Endodermal cell (in vitro differentiated cells): Measurements from ENCODE around the gene CDCP2. TPM values are rescaled to one million over a fixed set of nuclear protein-coding genes. Genes with fewer than 3 reads are reported as not detected.

Experiments used
- DNase-seq: peaks from one replicate; pipeline ENCODE4 v3.0.0-alpha.2; 2017
- H3K27ac ChIP-seq: 2 replicates; pipeline ENCODE4 v1.5.1; 2013; ENCODE audit warnings: mild to moderate bottlenecking, low read depth, low read length, moderate library complexity
- H3K27me3 ChIP-seq: 2 replicates; pipeline ENCODE4 v1.6.1; 2013; ENCODE audit warnings: mild to moderate bottlenecking, low read length, moderate library complexity; ENCODE audit not compliant: insufficient read depth, control insufficient read depth, poor library complexity, severe bottlenecking
- H3K36me3 ChIP-seq: 2 replicates; pipeline ENCODE4 v1.7.0; 2013; ENCODE audit warnings: mild to moderate bottlenecking, low read length, moderate library complexity; ENCODE audit not compliant: control insufficient read depth, insufficient read depth
- H3K4me1 ChIP-seq: one replicate; pipeline ENCODE4 v1.7.0; 2013; ENCODE audit warnings: low read length; ENCODE audit not compliant: control insufficient read depth, insufficient read depth
- H3K4me3 ChIP-seq: 2 replicates; pipeline ENCODE4 v1.5.1; 2013; ENCODE audit warnings: mild to moderate bottlenecking, low read length, moderate library complexity
- H3K9ac ChIP-seq: 2 replicates; pipeline ENCODE4 v1.6.1; 2013; ENCODE audit warnings: mild to moderate bottlenecking, low read length, moderate library complexity; ENCODE audit not compliant: poor library complexity, severe bottlenecking; ENCODE audit errors: extremely low read depth
- H3K9me3 ChIP-seq: 2 replicates; pipeline ENCODE4 v1.6.1; 2013; ENCODE audit warnings: mild to moderate bottlenecking, low read length, moderate library complexity; ENCODE audit not compliant: control insufficient read depth
- H3K27ac Mint-ChIP-seq: 2 replicates; pipeline ENCODE4 v1.8.0; 2020; ENCODE audit warnings: mixed read lengths
- H3K27me3 Mint-ChIP-seq: 2 replicates; pipeline ENCODE4 v1.8.0; 2021; ENCODE audit warnings: mild to moderate bottlenecking, mixed read lengths; ENCODE audit not compliant: insufficient read depth
- H3K36me3 Mint-ChIP-seq: 2 replicates; pipeline ENCODE4 v1.8.0; 2020; ENCODE audit warnings: low read depth, mixed read lengths
- H3K4me1 Mint-ChIP-seq: 2 replicates; pipeline ENCODE4 v1.8.0; 2020; ENCODE audit warnings: mixed read lengths
- H3K4me3 Mint-ChIP-seq: 2 replicates; pipeline ENCODE4 v1.8.0; 2020; ENCODE audit warnings: mild to moderate bottlenecking, moderate library complexity, mixed read lengths
- H3K9me3 Mint-ChIP-seq: 2 replicates; pipeline ENCODE4 v1.8.0; 2020; ENCODE audit warnings: mild to moderate bottlenecking, mixed read lengths
- CTCF ChIP-seq: fragments of 200-600 bp; sonication (generic); conservative IDR thresholded peaks from 2 replicates; pipeline ENCODE4 v1.5.0; 2021; ENCODE audit warnings: antibody characterized with exemption, mild to moderate bottlenecking
- WGBS, 2 experiments: methylation state at CpG; one replicate each; pipeline versions ENCODE4 v1.1.5 to v1.1.7; 2013; ENCODE audit warnings: missing lambda C conversion rate in 2 of 2, mixed read lengths in 1 of 2; ENCODE audit not compliant: insufficient coverage in 1 of 2, insufficient read length in 1 of 2; 5-methylcytosine and 5-hydroxymethylcytosine counted together
- total RNA-seq, 2 donors: library from RNA; stranded (reverse); fragmentation: NEBNext Ultra II Directional in 1 of 2; extraction: Animal tissue kit (Norgen Biotek cat#: 25700) in 1 of 2; gene quantifications; 2 replicates in 1 of 2; 3 replicates in 1 of 2; pipeline ENCODE4 v1.2.1, GENCODE V29; 2021

The CDCP2 gene
- total RNA-seq, 2 donors from 2014 or later = not detected

DNA sequence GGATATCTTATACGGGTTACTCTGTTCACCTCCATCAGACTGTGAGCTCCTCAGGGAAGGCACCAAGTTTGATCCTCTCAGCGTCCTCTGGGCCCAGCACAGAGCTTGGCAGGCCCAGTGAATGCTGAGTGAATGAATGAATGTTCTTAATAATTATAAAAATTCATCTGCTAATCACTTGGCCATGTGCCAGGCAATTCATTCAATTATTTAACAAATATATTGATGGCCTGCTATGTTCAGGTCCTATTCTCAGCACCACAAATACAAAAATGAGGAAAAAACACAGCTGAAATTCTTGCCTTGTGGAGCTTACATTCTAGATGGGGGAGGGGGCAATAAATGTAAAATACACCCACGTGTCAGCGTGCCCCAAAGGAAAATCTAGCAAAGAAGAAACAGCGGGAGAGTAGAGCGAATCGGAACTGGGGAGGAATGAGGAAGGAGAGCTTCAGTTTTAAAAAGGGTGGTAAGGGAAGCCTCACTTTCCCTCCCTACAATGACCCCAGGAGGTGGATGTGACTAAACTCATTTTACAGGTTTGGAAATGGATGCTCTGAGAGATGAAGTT lies 15.8 kb downstream of the CDCP2 start:
- H3K27ac Mint-ChIP-seq = peak overlapping the region; percentile 44
- 74 to 80% methylated on average over 6 to 7 of the region's 7 CpGs for WGBS, 2 experiments
- H3K4me1 ChIP-seq = peaks cover 13% of the 10 kb centered on the region
- H3K27me3 ChIP-seq = no peaks in the 10 kb centered on the region
- no peak for TF ChIP-seq CTCF
- no peak overlapping the region for H3K9ac ChIP-seq
- H3K4me1 Mint-ChIP-seq = peaks cover 24% of the 10 kb centered on the region
- no peaks in the 10 kb centered on the region for H3K9me3 Mint-ChIP-seq
- H3K27me3 Mint-ChIP-seq = peaks cover 3% of the 10 kb centered on the region
- no peak overlapping the region for H3K4me3 Mint-ChIP-seq
- H3K36me3 ChIP-seq = no peaks in the 10 kb centered on the region
- H3K4me3 ChIP-seq = no peak overlapping the region
- no peak for DNase-seq
- H3K9me3 ChIP-seq = no peaks in the 10 kb centered on the region
- no peaks in the 10 kb centered on the region for H3K36me3 Mint-ChIP-seq
- peak overlapping the region; percentile 97 for H3K27ac ChIP-seq

- WGBS, 2 experiments = 87 to 88% methylated on average over 7 to 17 of the region's 17 CpGs
- H3K4me1 Mint-ChIP-seq = peaks cover 24% of the 10 kb centered on the region
Measured at GRCh38 chr1:54136269-54136896, 16.4 kb downstream of the CDCP2 start.

DNA sequence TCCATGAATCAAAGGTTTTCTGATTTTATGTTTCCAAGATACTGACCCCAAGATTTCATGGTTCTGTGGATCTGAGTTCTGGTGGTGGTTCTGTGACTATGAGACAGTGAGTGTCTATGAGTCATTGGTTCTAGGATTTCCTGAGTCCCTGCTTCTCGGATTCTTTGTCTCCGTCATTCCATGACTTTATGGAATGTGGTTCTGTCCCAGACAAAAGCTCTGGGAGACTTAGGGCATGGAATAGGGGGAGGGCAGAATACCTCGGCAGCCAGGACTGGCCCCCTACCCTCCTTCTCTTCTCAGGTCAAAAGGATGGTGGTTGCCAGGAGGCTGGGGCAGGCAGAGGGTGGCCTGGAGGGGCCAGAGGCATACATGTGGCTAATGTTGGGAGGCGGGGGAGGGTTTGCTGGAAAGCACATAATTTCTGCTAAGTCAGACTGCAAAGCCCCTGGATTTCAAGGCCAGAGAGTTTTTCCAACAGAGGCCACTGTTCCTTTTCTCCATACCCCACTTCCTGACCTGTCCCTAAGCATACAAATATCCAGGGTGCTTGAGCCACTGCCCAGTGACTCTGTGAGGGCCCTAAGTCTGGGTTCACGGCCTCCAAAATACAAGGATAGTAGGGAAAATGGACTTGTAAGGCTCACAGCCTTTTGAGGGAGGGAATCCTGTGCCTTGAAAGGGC lies 17.2 kb downstream of the CDCP2 start:
- H3K27ac ChIP-seq = peak overlapping the region; percentile 97
- peaks cover 13% of the 10 kb centered on the region for H3K4me1 ChIP-seq
- H3K9me3 ChIP-seq = no peaks in the 10 kb centered on the region
- H3K36me3 ChIP-seq = no peaks in the 10 kb centered on the region
- DNase-seq = no peak
- peaks cover 24% of the 10 kb centered on the region for H3K4me1 Mint-ChIP-seq
- H3K27me3 Mint-ChIP-seq = no peaks in the 10 kb centered on the region
- H3K36me3 Mint-ChIP-seq = no peaks in the 10 kb centered on the region
- no peak for TF ChIP-seq CTCF
- no peaks in the 10 kb centered on the region for H3K9me3 Mint-ChIP-seq
- peak overlapping the region; percentile 53 for H3K27ac Mint-ChIP-seq
- no peaks in the 10 kb centered on the region for H3K27me3 ChIP-seq
- H3K9ac ChIP-seq = no peak overlapping the region
- WGBS, 2 experiments = 69% methylated on average over 2 to 5 of the region's 5 CpGs
- H3K4me3 Mint-ChIP-seq = no peak overlapping the region
- no peak overlapping the region for H3K4me3 ChIP-seq

More at GRCh38 chr1:54136269-54136896, 16.4 kb downstream of the CDCP2 start:
- no peak overlapping the region for H3K4me3 ChIP-seq
- peak overlapping the region; percentile 53 for H3K27ac Mint-ChIP-seq
- H3K27me3 ChIP-seq = no peaks in the 10 kb centered on the region
- peak; percentile 67 for DNase-seq
- H3K9me3 ChIP-seq = no peaks in the 10 kb centered on the region
- H3K4me3 Mint-ChIP-seq = no peak overlapping the region
- no peak overlapping the region for H3K9ac ChIP-seq
- H3K9me3 Mint-ChIP-seq = no peaks in the 10 kb centered on the region
- no peaks in the 10 kb centered on the region for H3K27me3 Mint-ChIP-seq
- no peaks in the 10 kb centered on the region for H3K36me3 Mint-ChIP-seq
- peaks cover 13% of the 10 kb centered on the region for H3K4me1 ChIP-seq
- peak overlapping the region; percentile 97 for H3K27ac ChIP-seq
- no peak for TF ChIP-seq CTCF
- no peaks in the 10 kb centered on the region for H3K36me3 ChIP-seq
